ENCODE results near the gene DNTT. TPM values are rescaled to one million over a fixed set of nuclear protein-coding genes. Genes with fewer than 3 reads are reported as not detected.
A peak's percentile ranks its signal among the peaks of the same experiment; 100 is the strongest.

Gene DNTT
- polyA plus RNA-seq (ENCODE audit: insufficient read length in 3 of 3) = under 1 TPM in 2 of 3 donors, not detected in 1; 0.12 to 0.34 TPM
- long read RNA-seq, donor 1 = 0 reads
- long read RNA-seq, donor 2 = 0 reads
- long read RNA-seq, donor 3 = 0 reads
- long read RNA-seq, donor 4 = 0 reads
- long read RNA-seq, donor 5 = 0 reads
- long read RNA-seq, donor 6 = 0 reads
- long read RNA-seq, donor 7 = 0 reads
- long read RNA-seq, donor 8 = 0 reads
- long read RNA-seq, donor 9 = 0 reads
- long read RNA-seq, donor 10 = 0 reads
- long read RNA-seq, donor 11 = 0 reads
- long read RNA-seq, donor 12 = 0 reads
- long read RNA-seq, donor 13 = 0 reads
- long read RNA-seq, donor 14 = 0 reads
- long read RNA-seq, donor 15 = 0 reads
- long read RNA-seq, donor 16 = 0 reads

DNA sequence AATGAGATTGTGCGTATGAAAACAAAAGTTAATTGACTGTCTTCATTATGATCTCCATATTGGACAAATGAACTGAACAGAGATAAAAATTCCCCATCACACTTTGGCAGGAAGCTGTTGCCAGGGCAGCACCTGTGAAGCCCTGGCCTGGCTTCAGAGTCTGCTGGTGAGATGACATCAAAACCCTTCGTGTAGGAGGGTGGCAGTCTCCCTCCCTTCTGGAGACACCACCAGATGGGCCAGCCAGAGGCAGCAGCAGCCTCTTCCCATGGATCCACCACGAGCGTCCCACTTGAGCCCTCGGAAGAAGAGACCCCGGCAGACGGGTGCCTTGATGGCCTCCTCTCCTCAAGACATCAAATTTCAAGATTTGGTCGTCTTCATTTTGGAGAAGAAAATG lies at the start of gene DNTT:
Gene DNTT, plus strand, starts transcription at position 205 of the 400 bp plus-strand sequence. Its CDS starts 64 bp downstream, at position 269.
- DNase-seq = no peak

DNA sequence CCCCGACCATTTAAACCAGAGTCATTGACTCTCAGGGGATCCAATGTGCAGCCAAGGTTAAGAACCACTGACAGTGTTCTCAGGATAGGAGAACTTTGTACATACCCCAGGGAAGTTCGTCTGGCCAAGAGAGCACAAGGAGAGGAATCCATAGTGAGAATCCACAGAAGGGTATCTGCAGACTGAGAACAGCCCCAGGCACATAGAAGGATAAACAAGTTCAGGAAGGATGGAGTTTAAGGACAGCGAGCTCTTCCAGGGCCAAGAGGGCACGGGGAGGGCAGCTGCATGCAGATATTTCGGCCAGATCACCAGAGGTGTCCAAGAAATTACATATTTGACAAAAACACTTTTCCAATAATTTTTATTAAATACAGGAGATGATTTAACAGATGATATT lies 49.3 kb upstream of the DNTT start:
- no peak for DNase-seq

GRCh38 chr10:96255549-96256333 lies 48.5 kb upstream of the DNTT start:
- DNase-seq = no peak

DNA sequence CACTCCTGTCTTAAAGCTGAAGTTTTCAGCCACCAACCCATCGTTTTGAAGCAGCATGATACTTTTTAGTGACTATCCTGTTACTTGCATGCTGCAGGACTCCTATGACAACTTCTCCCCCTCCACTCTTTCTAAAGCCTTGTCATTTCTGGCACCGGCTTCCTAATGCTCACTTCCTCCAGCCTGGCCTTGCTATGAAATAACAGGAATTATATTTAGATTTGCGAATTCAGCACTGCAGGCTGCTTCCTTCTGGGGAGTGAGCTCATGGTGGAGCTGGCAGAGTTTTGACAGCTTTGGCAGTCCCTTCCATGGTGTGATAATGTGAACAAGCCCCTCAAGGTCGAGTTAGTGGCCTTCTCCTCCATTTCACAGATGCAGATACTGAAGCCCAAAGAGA lies 46.3 kb upstream of the DNTT start:
- DNase-seq = peak; percentile 9

GRCh38 chr10:96259150-96259549 lies 45.1 kb upstream of the DNTT start:
- no peak for DNase-seq

DNA sequence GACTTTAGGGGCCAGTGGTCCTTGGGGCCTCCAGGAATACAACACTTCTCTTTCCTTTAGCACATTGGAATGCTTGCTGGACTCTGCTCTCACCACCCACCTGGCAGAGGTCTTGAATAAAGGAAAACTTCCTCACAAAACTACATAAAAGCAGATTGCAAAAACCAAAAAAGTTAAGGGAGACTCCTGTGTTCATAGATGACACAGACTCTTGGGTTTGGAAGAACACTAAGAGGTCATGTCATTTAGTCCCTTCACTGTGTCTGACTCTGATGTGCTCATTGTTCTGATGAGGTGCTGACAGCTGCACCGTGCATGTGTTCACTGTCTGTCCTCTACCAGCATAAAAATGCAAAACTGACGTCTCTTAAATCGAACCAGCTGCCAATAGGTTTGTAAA lies 44.2 kb upstream of the DNTT start:
- DNase-seq = no peak

- no peak for DNase-seq
These were observed 43.1 kb upstream of the DNTT start for GRCh38 chr10:96261132-96261531.

DNA sequence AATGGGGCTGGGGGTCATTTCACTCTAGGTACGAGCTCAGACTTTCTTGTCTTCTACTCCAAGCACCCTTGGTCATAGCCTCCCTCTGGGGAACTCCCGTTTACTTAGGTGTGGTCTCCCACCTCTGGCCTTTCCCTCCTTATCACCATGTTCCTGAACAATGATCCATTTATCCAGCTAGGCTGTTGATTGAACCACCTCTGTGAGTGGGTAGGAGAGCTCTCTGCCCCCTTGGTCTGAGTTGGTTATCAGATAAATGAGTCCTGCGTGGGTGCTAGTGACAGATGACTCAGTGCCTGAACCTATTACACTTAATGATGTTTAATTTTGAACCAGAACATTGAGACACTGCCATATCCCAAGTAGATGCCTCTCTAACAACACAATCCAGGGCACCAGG lies 42.3 kb upstream of the DNTT start:
- no peak for DNase-seq

- no peak for DNase-seq
These were observed 41.1 kb upstream of the DNTT start for GRCh38 chr10:96263176-96263575.

GRCh38 chr10:96263669-96264068 lies 40.6 kb upstream of the DNTT start:
- no peak for DNase-seq

GRCh38 chr10:96264938-96265337 lies 39.3 kb upstream of the DNTT start:
- DNase-seq = no peak

GRCh38 chr10:96266118-96266770 lies 38.0 kb upstream of the DNTT start:
- DNase-seq = no peak

DNA sequence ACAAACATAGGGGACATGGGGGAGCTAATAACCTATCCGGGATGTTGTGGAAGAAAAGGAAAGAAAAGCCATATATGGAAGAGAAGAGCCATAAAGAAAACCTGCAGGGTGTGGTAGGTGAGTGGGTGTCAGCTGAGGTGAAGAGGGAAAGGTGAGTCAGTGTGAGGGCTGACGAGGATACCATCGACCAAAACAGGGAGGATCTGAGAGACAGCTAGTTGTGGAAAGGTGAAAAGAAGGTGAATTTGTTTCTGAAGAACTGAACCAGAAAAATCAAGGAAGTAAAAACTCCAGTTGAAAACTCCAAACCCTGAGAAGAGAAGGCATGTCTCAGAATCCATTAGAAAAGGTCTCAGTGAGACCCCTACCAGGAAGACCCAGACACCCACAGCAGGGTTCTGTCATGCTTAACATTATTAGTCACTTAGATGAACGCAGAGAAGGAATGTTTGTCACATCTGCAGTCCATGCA lies 37.0 kb upstream of the DNTT start:
- DNase-seq = no peak

GRCh38 chr10:96268341-96268909 lies 35.8 kb upstream of the DNTT start:
- DNase-seq = no peak

GRCh38 chr10:96269438-96270300 lies 34.6 kb upstream of the DNTT start:
- DNase-seq = no peak

DNA sequence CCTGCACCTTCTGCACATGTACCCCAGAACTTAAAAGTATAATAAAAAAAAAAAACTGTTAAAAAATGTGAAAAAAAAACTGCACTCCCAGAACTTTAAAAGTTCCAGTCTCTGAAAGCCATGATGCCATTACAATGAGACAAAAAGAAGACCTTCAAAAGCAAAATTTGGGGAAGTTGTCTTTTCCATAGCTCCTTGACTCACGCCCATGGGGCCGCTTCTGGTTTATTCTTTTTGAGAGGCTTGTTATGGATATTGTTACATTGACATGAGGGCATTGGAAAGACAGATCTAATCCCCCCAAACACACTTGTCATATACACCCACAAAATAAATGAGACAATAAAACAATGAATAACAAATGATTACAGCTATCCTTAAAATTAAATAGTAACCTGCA lies 33.7 kb upstream of the DNTT start:
- DNase-seq = no peak

DNA sequence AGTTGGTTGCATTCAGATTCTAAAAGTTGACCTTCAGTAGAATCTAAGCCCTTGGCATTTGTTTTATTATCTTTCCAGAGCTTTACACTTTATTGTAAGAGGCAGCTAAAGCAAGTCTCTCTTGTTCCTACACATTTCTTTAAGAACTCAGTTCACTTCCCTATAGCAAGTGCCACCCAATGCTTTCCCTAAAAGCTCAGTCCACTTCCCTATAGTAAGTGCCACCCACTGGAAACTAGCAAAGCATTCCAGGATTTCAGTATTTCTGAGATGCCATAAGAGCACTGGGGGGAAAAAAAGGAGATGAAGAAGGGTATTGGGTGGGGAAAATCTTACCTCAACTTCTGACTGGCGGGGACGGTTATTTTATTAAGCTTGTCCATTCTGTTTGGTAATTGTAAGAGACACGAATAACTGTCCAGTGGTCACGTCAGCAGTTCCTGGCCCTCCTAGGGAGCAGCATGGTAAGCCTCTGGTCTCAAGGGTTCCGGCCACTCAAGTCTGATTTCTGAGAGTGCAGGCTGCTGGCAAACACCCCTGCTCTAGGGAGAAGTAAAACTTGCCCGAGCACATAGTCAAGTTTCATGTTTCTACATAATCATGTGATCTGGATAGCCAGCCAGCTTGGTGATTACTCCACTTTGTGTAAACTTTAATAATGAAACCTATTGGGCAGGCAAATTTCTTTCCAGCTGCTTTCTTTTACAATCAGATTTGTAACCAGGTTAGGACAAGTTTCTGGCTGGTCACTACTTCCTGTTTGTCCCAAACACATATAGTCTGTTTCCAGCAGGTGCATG lies 33.0 kb upstream of the DNTT start, which contains the start of gene BLNK:
Gene BLNK, minus strand, starts transcription at position 554 of the 800 bp plus-strand sequence. Its CDS starts 171 bp downstream, at position 383.
- DNase-seq = peak; percentile 67

GRCh38 chr10:96272316-96273280 lies 31.6 kb upstream of the DNTT start:
- no peak for DNase-seq
